HepG2 (cell line): ENCODE data around the gene UQCRHL. TPM values are rescaled to one million over a fixed set of nuclear protein-coding genes. Genes with fewer than 3 reads are reported as not detected.

Experiments used
- ATAC-seq: fragments of 200-7000 bp; cut with Tn5 transposase; 3 replicates; pipeline ENCODE4 v1.9.1; 2020; ENCODE audit warnings: mild to moderate bottlenecking, moderate library complexity
- BruUV-seq: library from RNA; stranded (reverse); fragments of 400-500 nt; replicated peaks from 2 replicates; lab custom pipeline; 2021; lab: Mats Ljungman, UMichigan
- CTCF ChIA-PET: fragments of 300-600 bp; formaldehyde crosslinking; extraction: SDS; loops from one replicate; lab custom pipeline; 2021; ENCODE audit warnings: low total read pairs, inconsistent platforms, low intra/inter-chr PET ratio; lab: Yijun Ruan, JAX
- POLR2A ChIA-PET: fragments of 350-600 bp; sonication (Branson Sonifier 250); formaldehyde crosslinking; loops from one replicate; lab custom pipeline; 2020; ENCODE audit warnings: antibody characterized with exemption, inconsistent platforms; lab: Yijun Ruan, JAX
- DNase-seq: peaks from one replicate; pipeline ENCODE4 v3.0.0-alpha.2; 2015; ENCODE audit warnings: low spot score
- FAIRE-seq: peaks from 3 replicates; lab custom pipeline; 2011; peaks lifted over from hg19 to GRCh38; lab: Jason Lieb, UNC
- H2AFZ ChIP-seq: one replicate; pipeline ENCODE4 v1.6.1; 2011; ENCODE audit warnings: low read length, inconsistent platforms
- H3K27ac ChIP-seq: fragments of 300-600 bp; 3 replicates; pipeline ENCODE4 v1.8.0; 2011; ENCODE audit warnings: mixed run types, mild to moderate bottlenecking, mixed read lengths, low read length, inconsistent platforms; ENCODE audit not compliant: insufficient read depth; ENCODE audit errors: extremely low read length
- H3K27me3 ChIP-seq, 2 experiments: fragments of 200-600 bp in 1 of 2; 2 replicates in 1 of 2; 3 replicates in 1 of 2; pipeline versions ENCODE4 v1.6.0 to v1.8.0; 2011; ENCODE audit warnings: low read length in 2 of 2, mild to moderate bottlenecking in 2 of 2, moderate library complexity in 2 of 2, inconsistent platforms in 1 of 2; ENCODE audit not compliant: insufficient read depth in 2 of 2, control insufficient read depth in 1 of 2
- H3K36me3 ChIP-seq, 2 experiments: fragments of 200-600 bp in 1 of 2; replicated peaks in 1 of 2; 2 replicates in 1 of 2; 3 replicates in 1 of 2; pipeline versions ENCODE4 v1.5.1 to v1.8.0; 2011; ENCODE audit warnings: low read length in 2 of 2, inconsistent platforms in 1 of 2; ENCODE audit not compliant: insufficient read depth in 2 of 2, control insufficient read depth in 1 of 2
- H3K4me1 ChIP-seq: 2 replicates; pipeline ENCODE4 v1.5.1; 2012; ENCODE audit warnings: low read length, inconsistent platforms; ENCODE audit not compliant: insufficient read depth
- H3K4me2 ChIP-seq: 2 replicates; pipeline ENCODE4 v1.6.0; 2011; ENCODE audit warnings: low read depth, low read length, inconsistent platforms
- H3K4me3 ChIP-seq, 3 experiments: fragments of 200-600 bp in 1 of 3; sonication (generic), shearing (Covaris generic) in 1 of 3; replicated peaks in 1 of 3; 2 replicates each; pipeline ENCODE4 v1.5.1; 2011 to 2016; ENCODE audit warnings: low read length in 3 of 3, inconsistent platforms in 2 of 3, low read depth in 2 of 3, mild to moderate bottlenecking in 2 of 3, control low read depth in 1 of 3, mixed read lengths in 1 of 3; ENCODE audit not compliant: insufficient read depth in 1 of 3
- H3K79me2 ChIP-seq: one replicate; pipeline ENCODE4 v1.6.1; 2011; ENCODE audit warnings: low read length, inconsistent platforms; ENCODE audit not compliant: insufficient read depth
- H3K9ac ChIP-seq: 2 replicates; pipeline ENCODE4 v1.6.0; 2011; ENCODE audit warnings: mild to moderate bottlenecking, low read depth, low read length, inconsistent platforms; ENCODE audit not compliant: insufficient read depth
- H3K9me3 ChIP-seq: 2 replicates; pipeline ENCODE4 v1.5.1; 2012; ENCODE audit warnings: mild to moderate bottlenecking, low read length
- H4K20me1 ChIP-seq: 2 replicates; pipeline ENCODE4 v1.6.0; 2011; ENCODE audit warnings: inconsistent platforms, mild to moderate bottlenecking, low read length, moderate library complexity; ENCODE audit not compliant: insufficient read depth
- MIXL1 ChIP-seq: IDR thresholded peaks from 2 replicates; pipeline ENCODE4 v1.6.1; 2016
- PLRG1 ChIP-seq: fragments of 450-650 bp; conservative IDR thresholded peaks from 2 replicates; pipeline ENCODE4 v1.6.1; 2016
- POGZ ChIP-seq: sonication (generic); formaldehyde crosslinking; IDR thresholded peaks from 2 replicates; pipeline ENCODE4 v1.4.0; 2020; ENCODE audit warnings: mild to moderate bottlenecking, missing genetic modification reagents
- PRPF4 ChIP-seq: fragments of 200-400 bp; formaldehyde crosslinking; IDR thresholded peaks from 2 replicates; pipeline ENCODE4 v1.6.1; 2016; ENCODE audit warnings: low read length, low read depth; ENCODE audit not compliant: poor library complexity, severe bottlenecking
- RFX5 ChIP-seq: IDR thresholded peaks from 2 replicates; pipeline ENCODE4 v1.6.1; 2011; ENCODE audit warnings: low read depth, low read length, improper control_type of control experiment
- SRSF4 ChIP-seq: fragments of 200-400 bp; formaldehyde crosslinking; IDR thresholded peaks from one replicate; pipeline ENCODE4 v1.6.1; 2018; ENCODE audit warnings: mild to moderate bottlenecking, low read depth, low read length, moderate library complexity; ENCODE audit not compliant: poor library complexity, severe bottlenecking
- ZFP62 ChIP-seq: sonication (generic); formaldehyde crosslinking; IDR thresholded peaks from 2 replicates; pipeline ENCODE4 v1.4.0; 2020; ENCODE audit warnings: missing genetic modification reagents
- ZGPAT ChIP-seq: IDR thresholded peaks from 2 replicates; pipeline ENCODE4 v1.6.1; 2016; ENCODE audit warnings: mild to moderate bottlenecking
- ZNF607 ChIP-seq: sonication (generic); formaldehyde crosslinking; IDR thresholded peaks from 2 replicates; pipeline ENCODE4 v1.5.1; 2020; ENCODE audit warnings: missing genetic modification reagents, mild to moderate bottlenecking, borderline replicate concordance
- ZNF629 ChIP-seq: sonication (generic); formaldehyde crosslinking; conservative IDR thresholded peaks from 2 replicates; pipeline ENCODE4 v1.5.0; 2020; ENCODE audit warnings: missing genetic modification reagents
- ZNF772 ChIP-seq: sonication (generic); formaldehyde crosslinking; IDR thresholded peaks from 2 replicates; pipeline ENCODE4 v1.5.0; 2020; ENCODE audit warnings: mild to moderate bottlenecking, missing genetic modification reagents
- ZNF784 ChIP-seq: sonication (generic); formaldehyde crosslinking; IDR thresholded peaks from 2 replicates; pipeline ENCODE4 v1.5.1; 2020; ENCODE audit warnings: missing genetic modification reagents, mild to moderate bottlenecking, borderline replicate concordance
- ZNF800 ChIP-seq: sonication (generic); formaldehyde crosslinking; IDR thresholded peaks from 2 replicates; pipeline ENCODE4 v1.4.0; 2020; ENCODE audit warnings: missing genetic modification reagents
- WGBS: methylation state at CpG from one replicate; pipeline ENCODE4 v1.1.6; 2017; ENCODE audit warnings: low lambda C conversion rate; 5-methylcytosine and 5-hydroxymethylcytosine counted together
- in situ Hi-C: cut with HindIII; loops from 2 replicates; pipeline ENCODE4 v1.10.0; 2017; ENCODE audit warnings: low pct_unique_long_range_greater_than_20kb; ENCODE audit not compliant: extremely low pct_ligation_motif_present
- intact Hi-C: fragments of 100-400 bp; cut with micrococcal nuclease; formaldehyde crosslinking; loops from one replicate; pipeline ENCODE4 v1.10.0; 2022; ENCODE audit not compliant: unreplicated experiment
- polyA plus RNA-seq, 8 experiments: library from polyadenylated mRNA; depleted of rRNA in 3 of 8; stranded (reverse) in 7 of 8; unstranded in 1 of 8; fragments of >200 nt; fragmentation: Illumina TruSeq in 4 of 8; extraction: Trizol in 4 of 8; gene quantifications; 2 replicates each; pipeline versions ENCODE4 v1.2.1 to v1.2.3, GENCODE V29; 2011 to 2016; ENCODE audit warnings: low read depth in 4 of 8, missing spikeins in 1 of 8, mixed read lengths in 1 of 8; ENCODE audit not compliant: insufficient read depth in 1 of 8
- total RNA-seq, 5 experiments: library from RNA; depleted of rRNA; stranded (reverse); fragments of >200 nt; fragmentation: Illumina TruSeq; extraction: Trizol; gene quantifications; 2 replicates each; pipeline ENCODE4 v1.2.3, GENCODE V29; 2016; ENCODE audit warnings: low read depth in 1 of 5

Gene UQCRHL
- total and polyA plus RNA-seq, 2 of the 13 experiments (the other 11 are each of a cell fraction or from before 2014, with no cell fraction given), result 1.8 to 2.3 TPM

- POLR2A ChIA-PET, result no interaction called here
- intact Hi-C loops, result no loop called here
Observed at GRCh38 chr1:15770313-15770962, 37.0 kb downstream of the UQCRHL start.

GRCh38 chr1:15768388-15768787 is 39.1 kb downstream of the UQCRHL start:
- no peak overlapping the region for H3K4me2 ChIP-seq
- no peak overlapping the region for H3K4me3 ChIP-seq
- no peak overlapping the region for H2AFZ ChIP-seq
- in situ Hi-C loops, result no loop called here
- peaks cover 14% of the 10 kb centered on the region; the same call in 1 of the 2 replicates for H3K4me1 ChIP-seq
- H3K27me3 ChIP-seq, result no peaks in the 10 kb centered on the region
- no peaks in the 10 kb centered on the region for H4K20me1 ChIP-seq
- H3K79me2 ChIP-seq, result no peaks in the 10 kb centered on the region
- 96% methylated on average over 7 of the region's 7 CpGs for WGBS
- POLR2A ChIA-PET, result no interaction called here
- no peaks in the 10 kb centered on the region for H3K9me3 ChIP-seq
- DNase-seq, result no peak
- no TSS peak for BruUV-seq
- CTCF ChIA-PET, result no interaction called here
- ATAC-seq, result no peak
- no peak overlapping the region for H3K9ac ChIP-seq
- no peak overlapping the region for H3K27ac ChIP-seq
- intact Hi-C loops, result no loop called here
- peaks cover 3 to 6% of the 10 kb centered on the region in 2 experiments; a peak in 3 of 5 replicates for H3K36me3 ChIP-seq
- FAIRE-seq, result no peak
- TF ChIP-seq SRSF4 (no peak), ZFP62 (CRISPR knock-in tag) (no peak), PLRG1 (no peak), ZGPAT (CRISPR knock-in tag) (no peak), PRPF4 (no peak), MIXL1 (CRISPR knock-in tag) (no peak), POGZ (no peak), ZNF784 (CRISPR knock-in tag) (no peak), ZNF772 (CRISPR knock-in tag) (no peak), ZNF607 (CRISPR knock-in tag) (no peak), ZNF800 (no peak)

More at GRCh38 chr1:15770313-15770962, 37.0 kb downstream of the UQCRHL start:
- Histone ChIP-seq H4K20me1 (no peaks in the 10 kb centered on the region), H3K4me2 (no peak overlapping the region), H3K27ac (no peak overlapping the region), H3K9me3 (no peaks in the 10 kb centered on the region), H3K36me3 (peaks cover 4 to 6% of the 10 kb centered on the region in 2 experiments; a peak in 3 of 5 replicates), H3K4me3 (no peak overlapping the region), H3K27me3 (no peaks in the 10 kb centered on the region), H3K79me2 (no peaks in the 10 kb centered on the region), H2AFZ (no peak overlapping the region), H3K9ac (no peak overlapping the region), H3K4me1 (0 out of 2 replicates have a peak, but pooled peaks cover 6% of the 10 kb centered on the region)
- 72% methylated on average over 7 of the region's 14 CpGs for WGBS
- FAIRE-seq (no peak), DNase-seq (no peak), ATAC-seq (no peak)
- in situ Hi-C loops, result no loop called here
- CTCF ChIA-PET, result no interaction called here
- no TSS peak for BruUV-seq
- peak; percentile 85 for TF ChIP-seq ZNF629 (CRISPR knock-in tag)
- TF ChIP-seq RFX5, result no peak
